WTC11 (cell line): ENCODE results near the gene LARP4B. TPM values are rescaled to one million over a fixed set of nuclear protein-coding genes. Genes with fewer than 3 reads are reported as not detected.

Experiments used
- ATAC-seq: fragments of 200-7000 bp; cut with Tn5 transposase; 2 replicates; pipeline ENCODE4 v1.10.0; 2021; ENCODE audit warnings: mild to moderate bottlenecking, moderate library complexity
- CTCF ChIA-PET: fragments of 300-600 bp; sonication (Branson Sonifier 250); formaldehyde crosslinking; loops from one replicate; lab custom pipeline; 2021; ENCODE audit warnings: antibody characterized with exemption; lab: Charles Lee
- POLR2A ChIA-PET: fragments of 350-600 bp; sonication (Branson Sonifier 250); formaldehyde crosslinking; loops from one replicate; lab custom pipeline; 2021; ENCODE audit warnings: antibody characterized with exemption; lab: Charles Lee
- DNase-seq: peaks from one replicate; pipeline ENCODE4 v3.0.0; 2021; ENCODE audit warnings: low spot score
- H3K27ac Mint-ChIP-seq: 2 replicates; pipeline ENCODE4 v1.8.0; 2021; ENCODE audit warnings: mixed read lengths
- H3K27me3 Mint-ChIP-seq: 2 replicates; pipeline ENCODE4 v1.8.0; 2021; ENCODE audit warnings: low read depth, mild to moderate bottlenecking, moderate library complexity, mixed read lengths
- H3K36me3 Mint-ChIP-seq: 2 replicates; pipeline ENCODE4 v1.8.0; 2021; ENCODE audit warnings: mixed read lengths
- H3K4me1 Mint-ChIP-seq: 2 replicates; pipeline ENCODE4 v1.8.0; 2022; ENCODE audit warnings: mixed read lengths
- H3K4me3 Mint-ChIP-seq: 2 replicates; pipeline ENCODE4 v1.8.0; 2021; ENCODE audit warnings: mild to moderate bottlenecking, moderate library complexity, mixed read lengths
- H3K9me3 Mint-ChIP-seq: 2 replicates; pipeline ENCODE4 v1.8.0; 2021; ENCODE audit warnings: mixed read lengths
- ATF1 ChIP-seq: sonication (generic); formaldehyde crosslinking; IDR thresholded peaks from 2 replicates; pipeline ENCODE4 v1.8.1; 2023; ENCODE audit warnings: mild to moderate bottlenecking, moderate library complexity, missing genetic modification reagents
- CBFB ChIP-seq: sonication (generic); formaldehyde crosslinking; IDR thresholded peaks from 2 replicates; pipeline ENCODE4 v1.8.1; 2022; ENCODE audit warnings: mild to moderate bottlenecking, low read depth, missing genetic modification reagents
- EMX1 ChIP-seq: fragments of 250-450 bp; sonication (Bioruptor Pico); IDR thresholded peaks from 2 replicates; pipeline ENCODE4 v1.8.0; 2021; ENCODE audit warnings: mild to moderate bottlenecking
- FOXJ3 ChIP-seq: sonication (generic); formaldehyde crosslinking; IDR thresholded peaks from 2 replicates; pipeline ENCODE4 v1.9.0; 2021; ENCODE audit warnings: missing genetic modification reagents, mild to moderate bottlenecking, borderline replicate concordance
- JAZF1 ChIP-seq: fragments of 250-450 bp; sonication (Bioruptor Pico); IDR thresholded peaks from 2 replicates; pipeline ENCODE4 v1.9.0; 2021; ENCODE audit warnings: moderate library complexity, mild to moderate bottlenecking, inconsistent platforms
- JUN ChIP-seq: sonication (generic); formaldehyde crosslinking; IDR thresholded peaks from 2 replicates; pipeline ENCODE4 v1.8.0; 2023; ENCODE audit warnings: mild to moderate bottlenecking, missing genetic modification reagents
- MYBL2 ChIP-seq: sonication (generic); formaldehyde crosslinking; IDR thresholded peaks from 2 replicates; pipeline ENCODE4 v1.8.1; 2023; ENCODE audit warnings: mild to moderate bottlenecking, moderate library complexity, missing genetic modification reagents
- NFYB ChIP-seq: sonication (generic); formaldehyde crosslinking; conservative IDR thresholded peaks from 2 replicates; pipeline ENCODE4 v1.8.0; 2022; ENCODE audit warnings: low read depth, missing genetic modification reagents
- SOX15 ChIP-seq: fragments of 250-450 bp; sonication (Bioruptor Pico); IDR thresholded peaks from 2 replicates; pipeline ENCODE4 v1.9.0; 2021; ENCODE audit warnings: mild to moderate bottlenecking
- SP1 ChIP-seq: sonication (generic); formaldehyde crosslinking; conservative IDR thresholded peaks from 2 replicates; pipeline ENCODE4 v1.8.1; 2022; ENCODE audit warnings: missing genetic modification reagents
- TCF7 ChIP-seq: sonication (generic); formaldehyde crosslinking; IDR thresholded peaks from 2 replicates; pipeline ENCODE4 v1.8.0; 2022; ENCODE audit warnings: mild to moderate bottlenecking, low read depth, missing genetic modification reagents, moderate library complexity
- TEAD4 ChIP-seq: sonication (generic); formaldehyde crosslinking; IDR thresholded peaks from 2 replicates; pipeline ENCODE4 v1.8.0; 2022; ENCODE audit warnings: mild to moderate bottlenecking, missing genetic modification reagents
- ZNF416 ChIP-seq: fragments of 250-450 bp; sonication (Bioruptor Pico); IDR thresholded peaks from 2 replicates; pipeline ENCODE4 v1.9.0; 2021; ENCODE audit warnings: mild to moderate bottlenecking, inconsistent platforms
- ZNF671 ChIP-seq: fragments of 250-450 bp; sonication (Bioruptor Pico); IDR thresholded peaks from 2 replicates; pipeline ENCODE4 v1.8.0; 2021; ENCODE audit warnings: mild to moderate bottlenecking
- total RNA-seq: library from RNA; stranded (reverse); gene quantifications from 3 replicates; pipeline ENCODE4 v1.2.3, GENCODE V29; 2021
- TF ChIP-seq, protein P1 (sequence below): sonication (generic); formaldehyde crosslinking; IDR thresholded peaks from 2 replicates; pipeline ENCODE4 v1.8.1; 2022; ENCODE audit warnings: mild to moderate bottlenecking, missing genetic modification reagents, moderate library complexity, borderline replicate concordance
- TF ChIP-seq, protein P2 (sequence below): sonication (generic); formaldehyde crosslinking; conservative IDR thresholded peaks from 2 replicates; pipeline ENCODE4 v1.8.1; 2022; ENCODE audit warnings: mild to moderate bottlenecking, missing genetic modification reagents
- TF ChIP-seq, protein P3 (sequence below): fragments of 250-450 bp; sonication (Bioruptor Pico); IDR thresholded peaks from 2 replicates; pipeline ENCODE4 v1.9.0; 2021; ENCODE audit warnings: mild to moderate bottlenecking, borderline replicate concordance
- TF ChIP-seq, protein P4 (sequence below): sonication (generic); formaldehyde crosslinking; IDR thresholded peaks from 2 replicates; pipeline ENCODE4 v1.8.1; 2022; ENCODE audit warnings: missing genetic modification reagents, borderline replicate concordance
- TF ChIP-seq, protein P5 (sequence below): sonication (generic); formaldehyde crosslinking; IDR thresholded peaks from 2 replicates; pipeline ENCODE4 v1.8.0; 2023; ENCODE audit warnings: missing genetic modification reagents
- TF ChIP-seq, protein P6 (sequence below): sonication (generic); formaldehyde crosslinking; IDR thresholded peaks from 2 replicates; pipeline ENCODE4 v1.8.0; 2022; ENCODE audit warnings: missing genetic modification reagents
- TF ChIP-seq, protein P7 (sequence below): sonication (generic); formaldehyde crosslinking; IDR thresholded peaks from 2 replicates; pipeline ENCODE4 v1.8.1; 2023; ENCODE audit warnings: mild to moderate bottlenecking, missing genetic modification reagents
- TF ChIP-seq, protein P8 (sequence below): sonication (generic); formaldehyde crosslinking; IDR thresholded peaks from 2 replicates; pipeline ENCODE4 v1.8.0; 2022; ENCODE audit warnings: mild to moderate bottlenecking, missing genetic modification reagents

Gene LARP4B
- total RNA-seq, 1 experiment from 2014 or later, result 87.1 TPM

DNA sequence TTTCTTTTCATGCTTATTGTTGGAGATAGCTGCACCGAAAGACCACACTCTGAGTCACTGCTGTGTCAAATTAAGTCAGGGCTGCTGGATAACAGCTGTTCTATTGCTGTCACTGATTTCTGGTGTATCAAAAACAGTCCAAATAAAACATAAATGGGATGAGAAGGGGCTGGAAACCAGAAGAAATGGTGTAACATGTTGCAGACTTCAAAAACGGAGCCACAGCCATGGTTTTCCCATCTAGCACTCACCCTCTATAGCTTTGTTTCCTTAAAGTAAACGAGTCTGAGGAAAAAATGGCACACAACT is 138.8 kb downstream of the LARP4B start:
- CTCF ChIA-PET, result interaction anchor here (0.7 kb wide), 1 partner anchor 123 kb away, joined by 3 read pairs; no protein-coding TSS in a partner anchor
- no peak overlapping the region for H3K4me3 Mint-ChIP-seq
- peaks cover 23% of the 10 kb centered on the region for H3K9me3 Mint-ChIP-seq
- TF ChIP-seq SOX15 (no peak), SP1 (no peak), NFYB (CRISPR knock-in tag) (no peak), MYBL2 (CRISPR knock-in tag) (no peak), ZNF416 (no peak), TCF7 (CRISPR knock-in tag) (no peak), ATF1 (CRISPR knock-in tag) (no peak), JAZF1 (CRISPR knock-in tag) (no peak)
- TF ChIP-seq, protein P1, sequence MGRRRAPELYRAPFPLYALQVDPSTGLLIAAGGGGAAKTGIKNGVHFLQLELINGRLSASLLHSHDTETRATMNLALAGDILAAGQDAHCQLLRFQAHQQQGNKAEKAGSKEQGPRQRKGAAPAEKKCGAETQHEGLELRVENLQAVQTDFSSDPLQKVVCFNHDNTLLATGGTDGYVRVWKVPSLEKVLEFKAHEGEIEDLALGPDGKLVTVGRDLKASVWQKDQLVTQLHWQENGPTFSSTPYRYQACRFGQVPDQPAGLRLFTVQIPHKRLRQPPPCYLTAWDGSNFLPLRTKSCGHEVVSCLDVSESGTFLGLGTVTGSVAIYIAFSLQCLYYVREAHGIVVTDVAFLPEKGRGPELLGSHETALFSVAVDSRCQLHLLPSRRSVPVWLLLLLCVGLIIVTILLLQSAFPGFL, result no peak
- TF ChIP-seq, protein P2, sequence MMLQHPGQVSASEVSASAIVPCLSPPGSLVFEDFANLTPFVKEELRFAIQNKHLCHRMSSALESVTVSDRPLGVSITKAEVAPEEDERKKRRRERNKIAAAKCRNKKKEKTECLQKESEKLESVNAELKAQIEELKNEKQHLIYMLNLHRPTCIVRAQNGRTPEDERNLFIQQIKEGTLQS (CRISPR knock-in tag), result no peak
- TF ChIP-seq, protein P3, sequence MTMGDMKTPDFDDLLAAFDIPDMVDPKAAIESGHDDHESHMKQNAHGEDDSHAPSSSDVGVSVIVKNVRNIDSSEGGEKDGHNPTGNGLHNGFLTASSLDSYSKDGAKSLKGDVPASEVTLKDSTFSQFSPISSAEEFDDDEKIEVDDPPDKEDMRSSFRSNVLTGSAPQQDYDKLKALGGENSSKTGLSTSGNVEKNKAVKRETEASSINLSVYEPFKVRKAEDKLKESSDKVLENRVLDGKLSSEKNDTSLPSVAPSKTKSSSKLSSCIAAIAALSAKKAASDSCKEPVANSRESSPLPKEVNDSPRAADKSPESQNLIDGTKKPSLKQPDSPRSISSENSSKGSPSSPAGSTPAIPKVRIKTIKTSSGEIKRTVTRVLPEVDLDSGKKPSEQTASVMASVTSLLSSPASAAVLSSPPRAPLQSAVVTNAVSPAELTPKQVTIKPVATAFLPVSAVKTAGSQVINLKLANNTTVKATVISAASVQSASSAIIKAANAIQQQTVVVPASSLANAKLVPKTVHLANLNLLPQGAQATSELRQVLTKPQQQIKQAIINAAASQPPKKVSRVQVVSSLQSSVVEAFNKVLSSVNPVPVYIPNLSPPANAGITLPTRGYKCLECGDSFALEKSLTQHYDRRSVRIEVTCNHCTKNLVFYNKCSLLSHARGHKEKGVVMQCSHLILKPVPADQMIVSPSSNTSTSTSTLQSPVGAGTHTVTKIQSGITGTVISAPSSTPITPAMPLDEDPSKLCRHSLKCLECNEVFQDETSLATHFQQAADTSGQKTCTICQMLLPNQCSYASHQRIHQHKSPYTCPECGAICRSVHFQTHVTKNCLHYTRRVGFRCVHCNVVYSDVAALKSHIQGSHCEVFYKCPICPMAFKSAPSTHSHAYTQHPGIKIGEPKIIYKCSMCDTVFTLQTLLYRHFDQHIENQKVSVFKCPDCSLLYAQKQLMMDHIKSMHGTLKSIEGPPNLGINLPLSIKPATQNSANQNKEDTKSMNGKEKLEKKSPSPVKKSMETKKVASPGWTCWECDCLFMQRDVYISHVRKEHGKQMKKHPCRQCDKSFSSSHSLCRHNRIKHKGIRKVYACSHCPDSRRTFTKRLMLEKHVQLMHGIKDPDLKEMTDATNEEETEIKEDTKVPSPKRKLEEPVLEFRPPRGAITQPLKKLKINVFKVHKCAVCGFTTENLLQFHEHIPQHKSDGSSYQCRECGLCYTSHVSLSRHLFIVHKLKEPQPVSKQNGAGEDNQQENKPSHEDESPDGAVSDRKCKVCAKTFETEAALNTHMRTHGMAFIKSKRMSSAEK (CRISPR knock-in tag), result no peak
- TF ChIP-seq, all 79 proteins: peak for 0
- peaks cover 23% of the 10 kb centered on the region for H3K36me3 Mint-ChIP-seq
- no peak for DNase-seq
- POLR2A ChIA-PET, result interaction anchor here (0.7 kb wide), 1 partner anchor 31 kb away, joined by 4 read pairs; no protein-coding TSS in a partner anchor
- no peaks in the 10 kb centered on the region for H3K4me1 Mint-ChIP-seq
- H3K27me3 Mint-ChIP-seq, result peaks cover 8% of the 10 kb centered on the region
- ATAC-seq, result no peak
- no peak overlapping the region for H3K27ac Mint-ChIP-seq

DNA sequence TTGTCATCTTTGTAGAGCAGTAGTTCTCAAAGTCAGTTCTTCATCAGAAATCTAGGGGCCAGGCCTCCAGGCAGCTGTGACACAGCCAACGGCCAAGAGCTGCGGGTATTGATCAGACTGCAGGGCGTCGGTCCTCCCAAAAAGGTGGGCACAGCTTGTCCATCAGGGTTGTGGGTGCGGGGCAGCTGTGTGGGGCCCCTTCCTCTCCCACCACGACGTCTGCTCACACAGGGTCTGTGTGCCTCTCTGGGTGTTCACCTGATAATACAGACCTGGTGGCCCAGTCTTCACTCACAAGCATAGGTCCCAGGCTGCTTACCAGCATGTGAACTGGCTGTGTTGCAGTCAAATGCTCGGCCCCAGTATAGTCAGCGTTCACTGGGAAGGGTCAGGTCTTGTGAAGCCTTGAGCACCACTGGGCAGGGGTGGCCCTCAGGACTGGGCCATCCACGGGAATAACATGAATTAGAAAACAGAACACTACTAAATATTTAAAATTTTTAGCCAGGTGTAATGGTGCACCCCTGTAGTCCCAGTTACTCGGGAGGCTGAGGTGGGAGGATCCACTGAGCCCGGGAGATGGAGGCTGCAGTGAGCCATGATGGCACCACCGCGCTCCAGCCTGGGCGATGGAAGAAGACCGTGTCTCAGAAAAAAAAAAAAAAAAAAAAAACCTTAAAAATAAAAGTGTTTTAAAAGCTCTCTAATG is 139.3 kb downstream of the LARP4B start:
- ChIA-PET POLR2A (interaction anchor here (0.7 kb wide), 1 partner anchor 30 kb away, joined by 4 read pairs; no protein-coding TSS in a partner anchor), CTCF (interaction anchor here (0.7 kb wide), 1 partner anchor 123 kb away, joined by 3 read pairs; no protein-coding TSS in a partner anchor)
- Mint-ChIP-seq H3K4me3 (no peak overlapping the region), H3K27ac (no peak overlapping the region), H3K4me1 (no peaks in the 10 kb centered on the region), H3K9me3 (peaks cover 18% of the 10 kb centered on the region), H3K27me3 (peaks cover 8% of the 10 kb centered on the region), H3K36me3 (peaks cover 18% of the 10 kb centered on the region)
- ATAC-seq, result no peak
- no peak for DNase-seq
- TF ChIP-seq, protein P4, sequence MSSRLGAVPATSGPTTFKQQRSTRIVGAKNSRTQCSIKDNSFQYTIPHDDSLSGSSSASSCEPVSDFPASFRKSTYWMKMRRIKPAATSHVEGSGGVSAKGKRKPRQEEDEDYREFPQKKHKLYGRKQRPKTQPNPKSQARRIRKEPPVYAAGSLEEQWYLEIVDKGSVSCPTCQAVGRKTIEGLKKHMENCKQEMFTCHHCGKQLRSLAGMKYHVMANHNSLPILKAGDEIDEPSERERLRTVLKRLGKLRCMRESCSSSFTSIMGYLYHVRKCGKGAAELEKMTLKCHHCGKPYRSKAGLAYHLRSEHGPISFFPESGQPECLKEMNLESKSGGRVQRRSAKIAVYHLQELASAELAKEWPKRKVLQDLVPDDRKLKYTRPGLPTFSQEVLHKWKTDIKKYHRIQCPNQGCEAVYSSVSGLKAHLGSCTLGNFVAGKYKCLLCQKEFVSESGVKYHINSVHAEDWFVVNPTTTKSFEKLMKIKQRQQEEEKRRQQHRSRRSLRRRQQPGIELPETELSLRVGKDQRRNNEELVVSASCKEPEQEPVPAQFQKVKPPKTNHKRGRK (CRISPR knock-in tag), result no peak
- TF ChIP-seq ZNF671 (CRISPR knock-in tag), result no peak
- TF ChIP-seq, protein P5, sequence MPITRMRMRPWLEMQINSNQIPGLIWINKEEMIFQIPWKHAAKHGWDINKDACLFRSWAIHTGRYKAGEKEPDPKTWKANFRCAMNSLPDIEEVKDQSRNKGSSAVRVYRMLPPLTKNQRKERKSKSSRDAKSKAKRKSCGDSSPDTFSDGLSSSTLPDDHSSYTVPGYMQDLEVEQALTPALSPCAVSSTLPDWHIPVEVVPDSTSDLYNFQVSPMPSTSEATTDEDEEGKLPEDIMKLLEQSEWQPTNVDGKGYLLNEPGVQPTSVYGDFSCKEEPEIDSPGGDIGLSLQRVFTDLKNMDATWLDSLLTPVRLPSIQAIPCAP (CRISPR knock-in tag), result no peak
- TF ChIP-seq FOXJ3, result no peak
- TF ChIP-seq, protein P6, sequence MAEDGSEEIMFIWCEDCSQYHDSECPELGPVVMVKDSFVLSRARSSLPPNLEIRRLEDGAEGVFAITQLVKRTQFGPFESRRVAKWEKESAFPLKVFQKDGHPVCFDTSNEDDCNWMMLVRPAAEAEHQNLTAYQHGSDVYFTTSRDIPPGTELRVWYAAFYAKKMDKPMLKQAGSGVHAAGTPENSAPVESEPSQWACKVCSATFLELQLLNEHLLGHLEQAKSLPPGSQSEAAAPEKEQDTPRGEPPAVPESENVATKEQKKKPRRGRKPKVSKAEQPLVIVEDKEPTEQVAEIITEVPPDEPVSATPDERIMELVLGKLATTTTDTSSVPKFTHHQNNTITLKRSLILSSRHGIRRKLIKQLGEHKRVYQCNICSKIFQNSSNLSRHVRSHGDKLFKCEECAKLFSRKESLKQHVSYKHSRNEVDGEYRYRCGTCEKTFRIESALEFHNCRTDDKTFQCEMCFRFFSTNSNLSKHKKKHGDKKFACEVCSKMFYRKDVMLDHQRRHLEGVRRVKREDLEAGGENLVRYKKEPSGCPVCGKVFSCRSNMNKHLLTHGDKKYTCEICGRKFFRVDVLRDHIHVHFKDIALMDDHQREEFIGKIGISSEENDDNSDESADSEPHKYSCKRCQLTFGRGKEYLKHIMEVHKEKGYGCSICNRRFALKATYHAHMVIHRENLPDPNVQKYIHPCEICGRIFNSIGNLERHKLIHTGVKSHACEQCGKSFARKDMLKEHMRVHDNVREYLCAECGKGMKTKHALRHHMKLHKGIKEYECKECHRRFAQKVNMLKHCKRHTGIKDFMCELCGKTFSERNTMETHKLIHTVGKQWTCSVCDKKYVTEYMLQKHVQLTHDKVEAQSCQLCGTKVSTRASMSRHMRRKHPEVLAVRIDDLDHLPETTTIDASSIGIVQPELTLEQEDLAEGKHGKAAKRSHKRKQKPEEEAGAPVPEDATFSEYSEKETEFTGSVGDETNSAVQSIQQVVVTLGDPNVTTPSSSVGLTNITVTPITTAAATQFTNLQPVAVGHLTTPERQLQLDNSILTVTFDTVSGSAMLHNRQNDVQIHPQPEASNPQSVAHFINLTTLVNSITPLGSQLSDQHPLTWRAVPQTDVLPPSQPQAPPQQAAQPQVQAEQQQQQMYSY (CRISPR knock-in tag), result no peak
- no peak for TF ChIP-seq EMX1 (CRISPR knock-in tag)
- TF ChIP-seq, protein P7, sequence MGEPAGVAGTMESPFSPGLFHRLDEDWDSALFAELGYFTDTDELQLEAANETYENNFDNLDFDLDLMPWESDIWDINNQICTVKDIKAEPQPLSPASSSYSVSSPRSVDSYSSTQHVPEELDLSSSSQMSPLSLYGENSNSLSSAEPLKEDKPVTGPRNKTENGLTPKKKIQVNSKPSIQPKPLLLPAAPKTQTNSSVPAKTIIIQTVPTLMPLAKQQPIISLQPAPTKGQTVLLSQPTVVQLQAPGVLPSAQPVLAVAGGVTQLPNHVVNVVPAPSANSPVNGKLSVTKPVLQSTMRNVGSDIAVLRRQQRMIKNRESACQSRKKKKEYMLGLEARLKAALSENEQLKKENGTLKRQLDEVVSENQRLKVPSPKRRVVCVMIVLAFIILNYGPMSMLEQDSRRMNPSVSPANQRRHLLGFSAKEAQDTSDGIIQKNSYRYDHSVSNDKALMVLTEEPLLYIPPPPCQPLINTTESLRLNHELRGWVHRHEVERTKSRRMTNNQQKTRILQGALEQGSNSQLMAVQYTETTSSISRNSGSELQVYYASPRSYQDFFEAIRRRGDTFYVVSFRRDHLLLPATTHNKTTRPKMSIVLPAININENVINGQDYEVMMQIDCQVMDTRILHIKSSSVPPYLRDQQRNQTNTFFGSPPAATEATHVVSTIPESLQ, result no peak
- TF ChIP-seq CBFB, result no peak
- TF ChIP-seq, protein P8, sequence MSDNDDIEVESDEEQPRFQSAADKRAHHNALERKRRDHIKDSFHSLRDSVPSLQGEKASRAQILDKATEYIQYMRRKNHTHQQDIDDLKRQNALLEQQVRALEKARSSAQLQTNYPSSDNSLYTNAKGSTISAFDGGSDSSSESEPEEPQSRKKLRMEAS (CRISPR knock-in tag), result no peak
- TF ChIP-seq JUN (CRISPR knock-in tag), result no peak
- no peak for TF ChIP-seq TEAD4 (CRISPR knock-in tag)
